ENCODE measurements around the gene KIDINS220.

The KIDINS220 gene

GRCh38 chr2:8836971-8837794 lies at the start of gene KIDINS220:
TSS of gene KIDINS220 (minus strand) at chr2:8837613. CDS start at chr2:8827093, 10,520 bp downstream.
- DNase-seq (ENCODE audit: low read depth), result peak; percentile 65

- peak; percentile 58 for DNase-seq (ENCODE audit: low read depth)
Observed at GRCh38 chr2:8886876-8887275, 49.5 kb upstream of the KIDINS220 start.

GRCh38 chr2:8886202-8886518 lies 48.7 kb upstream of the KIDINS220 start:
- no peak for DNase-seq (ENCODE audit: low read depth)

- DNase-seq (ENCODE audit: low read depth), result no peak
Observed at GRCh38 chr2:8885449-8886201, 48.2 kb upstream of the KIDINS220 start.

DNA sequence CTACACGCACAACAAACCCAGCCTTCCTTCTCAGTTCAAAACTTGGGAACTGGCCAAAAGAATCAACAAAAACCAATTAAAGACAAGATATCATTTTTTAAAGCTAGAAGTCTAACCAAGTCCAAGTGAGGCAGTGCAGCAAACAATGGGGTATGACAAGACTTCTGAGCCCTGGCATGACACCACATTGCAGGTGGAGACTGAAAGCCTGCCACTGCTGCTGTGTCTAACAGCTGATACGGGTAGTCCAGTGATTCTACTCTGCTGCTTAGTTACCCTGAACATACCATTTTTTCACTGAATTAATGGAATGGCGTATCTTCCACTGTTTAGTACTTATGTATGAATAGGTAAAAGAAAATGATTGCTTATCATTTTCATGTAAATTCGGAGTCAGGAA lies 47.4 kb upstream of the KIDINS220 start:
- no peak for DNase-seq (ENCODE audit: low read depth)

DNA sequence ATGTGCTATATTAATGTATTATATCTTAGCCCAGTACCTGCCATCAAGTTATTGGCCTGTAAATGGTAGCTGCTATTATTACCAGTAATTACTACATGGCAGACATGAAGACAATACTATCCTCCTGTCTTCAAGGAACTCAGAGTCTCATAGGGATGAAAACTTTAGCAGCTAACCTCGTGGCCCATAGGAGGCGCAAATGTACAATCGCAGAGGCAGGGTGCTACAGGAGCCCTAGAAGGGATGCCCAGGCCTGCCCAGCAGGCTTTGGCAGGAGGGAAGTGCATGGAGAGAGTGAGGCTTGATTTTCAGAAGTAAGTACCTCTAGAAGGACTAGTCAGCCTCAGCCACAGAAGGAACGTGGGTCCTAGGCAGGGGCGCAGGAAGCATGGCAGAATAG lies 44.7 kb upstream of the KIDINS220 start:
- peak; percentile 53 for DNase-seq (ENCODE audit: low read depth)

DNA sequence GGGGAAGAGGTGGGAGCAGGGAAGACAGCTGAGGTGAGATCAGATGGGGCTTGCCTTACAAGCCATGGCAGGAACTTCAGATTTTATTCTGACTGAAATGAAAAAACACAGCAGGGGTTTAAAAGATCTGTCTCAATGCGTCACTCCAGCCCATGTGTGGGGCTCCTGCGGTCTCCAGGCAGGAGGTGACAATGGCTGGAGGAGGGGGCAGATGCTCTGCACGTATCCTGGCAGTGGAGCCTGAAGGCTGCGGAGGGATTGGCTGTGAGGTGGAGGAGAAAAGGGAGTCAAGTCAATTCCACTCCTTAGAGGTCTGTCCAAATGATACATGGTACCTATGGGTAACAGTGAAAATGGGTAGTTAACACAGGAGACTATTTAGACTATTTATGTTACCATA lies 40.5 kb upstream of the KIDINS220 start:
- DNase-seq (ENCODE audit: low read depth), result no peak

- no peak for DNase-seq (ENCODE audit: low read depth)
Observed at GRCh38 chr2:8877332-8877731, 39.9 kb upstream of the KIDINS220 start.

DNA sequence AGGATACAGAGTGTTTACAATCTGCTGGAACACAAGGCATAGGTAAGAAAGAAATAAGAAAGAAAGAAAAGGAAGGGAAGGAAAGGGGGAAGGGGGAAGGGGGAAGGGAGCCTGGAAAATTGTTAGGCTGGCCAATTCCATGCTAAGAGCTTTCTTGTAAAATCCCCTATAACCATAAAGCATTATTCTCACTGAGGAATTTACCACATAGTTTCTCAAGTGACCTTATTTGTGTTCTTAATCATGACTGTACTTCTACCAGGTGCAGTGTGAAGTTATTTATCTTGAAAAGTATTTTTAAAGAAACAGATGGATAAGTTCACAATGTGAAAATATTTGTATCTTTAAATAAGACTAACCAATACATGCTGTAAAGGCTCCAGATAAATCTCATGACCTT lies 39.2 kb upstream of the KIDINS220 start:
- peak; percentile 37 for DNase-seq (ENCODE audit: low read depth)

GRCh38 chr2:8872821-8873432 lies 35.5 kb upstream of the KIDINS220 start:
- DNase-seq (ENCODE audit: low read depth), result peak; percentile 67

- DNase-seq (ENCODE audit: low read depth), result no peak
Observed at GRCh38 chr2:8870441-8870840, 33.0 kb upstream of the KIDINS220 start.

DNA sequence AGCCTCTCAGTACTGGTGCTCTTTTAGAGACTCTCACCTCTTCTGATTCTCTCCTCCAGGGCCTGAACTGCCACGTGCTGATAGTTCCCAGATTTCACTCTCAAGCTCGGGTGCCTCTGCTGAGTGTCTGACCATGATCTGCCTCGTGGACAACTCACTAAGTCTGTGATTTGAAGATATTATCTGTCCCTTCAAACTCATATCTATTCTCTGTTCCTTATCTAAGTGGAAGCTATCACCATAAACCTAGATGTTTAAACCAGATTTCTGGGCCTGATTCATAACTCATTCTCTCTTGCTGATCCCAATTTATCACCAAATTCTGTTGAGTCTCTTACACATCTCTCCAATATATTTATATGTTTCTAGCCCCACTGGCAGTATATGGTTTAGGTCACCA lies 29.9 kb upstream of the KIDINS220 start:
- DNase-seq (ENCODE audit: low read depth), result no peak

DNA sequence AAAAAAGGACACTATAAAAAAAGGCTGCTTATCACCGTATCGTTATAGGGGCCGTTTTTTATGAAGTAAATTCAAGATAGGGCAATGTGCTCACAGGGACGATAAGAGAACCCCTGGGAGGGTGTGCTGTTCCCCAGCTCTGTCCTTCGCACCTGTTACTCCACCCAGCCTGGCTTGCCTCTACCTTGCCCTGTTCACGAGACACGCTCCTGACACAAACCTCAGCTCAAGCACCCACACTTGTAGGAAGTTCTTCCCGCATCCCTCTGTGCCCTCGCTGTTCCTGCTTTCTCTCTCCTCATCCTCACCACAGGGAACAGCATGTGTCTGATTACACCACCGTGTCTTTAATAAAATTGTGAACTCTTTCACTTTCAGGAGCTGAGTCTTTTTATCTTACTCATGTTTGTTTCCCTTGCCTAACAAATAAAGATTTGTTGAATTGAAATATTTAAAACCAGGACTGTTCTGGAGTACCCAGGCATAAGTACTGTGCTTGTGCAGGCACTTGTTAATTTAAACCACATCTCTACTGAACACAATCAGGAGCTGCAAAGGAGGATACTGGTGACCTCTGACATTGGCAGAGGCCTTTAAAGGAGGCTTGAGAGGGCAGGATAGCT lies 26.0 kb upstream of the KIDINS220 start:
- DNase-seq (ENCODE audit: low read depth), result no peak

DNA sequence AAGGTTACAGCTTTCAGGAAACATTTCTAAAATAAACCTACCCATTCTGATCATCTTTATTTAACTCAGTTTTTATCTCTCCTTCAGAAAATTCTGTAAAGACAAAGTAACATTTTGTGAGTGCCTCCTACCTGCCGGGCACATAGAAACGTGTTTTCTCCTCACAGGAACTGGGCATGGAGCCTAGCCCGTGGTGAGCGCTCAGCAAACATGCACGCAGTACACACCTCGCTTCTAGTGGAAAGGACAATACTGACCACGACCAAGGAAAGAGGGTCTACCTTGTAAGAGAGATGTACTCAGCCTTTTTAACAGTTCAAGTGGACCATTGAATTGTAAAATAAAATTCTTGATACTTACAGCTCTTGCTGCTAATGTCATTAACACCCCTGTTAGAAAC lies 24.8 kb upstream of the KIDINS220 start:
- no peak for DNase-seq (ENCODE audit: low read depth)

GRCh38 chr2:8861797-8862196 lies 24.4 kb upstream of the KIDINS220 start:
- no peak for DNase-seq (ENCODE audit: low read depth)

DNA sequence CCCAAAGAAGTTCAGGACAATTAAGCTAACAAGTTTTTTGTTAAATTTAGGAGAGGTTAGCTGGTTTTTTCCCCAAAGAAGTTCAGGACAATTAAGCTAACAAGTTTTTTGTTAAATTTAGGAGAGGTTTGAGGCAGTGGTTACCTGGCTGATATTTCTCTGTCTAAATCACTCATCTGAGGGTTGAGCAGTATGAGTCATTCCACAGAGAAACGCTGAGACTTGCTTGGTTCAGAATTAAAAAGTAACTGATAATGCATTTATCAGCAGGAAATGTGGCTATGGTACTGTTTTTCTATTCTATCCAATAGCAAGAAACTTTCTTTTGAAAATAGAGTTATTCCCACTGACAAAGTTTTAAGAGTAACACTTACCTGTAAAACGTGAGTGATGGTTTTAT lies 22.8 kb upstream of the KIDINS220 start:
- no peak for DNase-seq (ENCODE audit: low read depth)

DNA sequence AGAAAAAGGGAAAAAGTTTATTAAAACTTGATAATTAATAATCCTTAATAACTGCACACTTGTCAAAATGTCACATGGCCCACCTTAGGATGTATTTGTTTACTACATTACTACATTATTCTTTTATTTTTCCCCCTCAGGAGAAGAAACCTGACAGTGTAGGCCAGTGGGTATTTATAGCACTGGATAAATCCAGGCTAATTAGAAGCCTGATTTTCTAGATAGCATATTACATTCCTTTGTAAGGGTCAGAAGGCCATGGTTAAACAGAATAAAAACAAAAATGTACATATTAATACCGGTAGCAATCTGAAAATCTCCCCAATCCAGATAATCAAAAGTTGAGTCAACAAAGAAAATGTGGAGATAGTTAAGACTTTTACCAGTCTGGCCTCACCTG lies 21.5 kb upstream of the KIDINS220 start:
- no peak for DNase-seq (ENCODE audit: low read depth)

DNA sequence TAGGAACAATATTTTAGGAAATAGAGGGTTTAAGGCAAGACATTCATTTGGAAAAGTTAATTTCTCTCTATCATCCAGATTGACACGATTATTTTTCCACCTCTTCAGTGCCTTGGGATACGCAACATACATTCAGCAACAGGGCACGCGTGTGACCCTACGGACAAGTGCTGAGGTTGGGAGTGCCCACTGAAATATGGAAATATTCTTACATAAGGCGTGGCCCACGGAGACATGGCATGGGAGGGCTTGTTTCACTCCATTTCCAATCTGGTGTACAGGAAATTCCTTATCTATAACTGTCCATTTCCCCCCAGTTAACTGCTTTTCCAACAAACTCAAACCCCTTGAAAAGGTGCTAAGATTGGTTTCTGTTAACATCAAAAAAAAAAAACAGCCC lies 20.9 kb upstream of the KIDINS220 start:
- no peak for DNase-seq (ENCODE audit: low read depth)

DNA sequence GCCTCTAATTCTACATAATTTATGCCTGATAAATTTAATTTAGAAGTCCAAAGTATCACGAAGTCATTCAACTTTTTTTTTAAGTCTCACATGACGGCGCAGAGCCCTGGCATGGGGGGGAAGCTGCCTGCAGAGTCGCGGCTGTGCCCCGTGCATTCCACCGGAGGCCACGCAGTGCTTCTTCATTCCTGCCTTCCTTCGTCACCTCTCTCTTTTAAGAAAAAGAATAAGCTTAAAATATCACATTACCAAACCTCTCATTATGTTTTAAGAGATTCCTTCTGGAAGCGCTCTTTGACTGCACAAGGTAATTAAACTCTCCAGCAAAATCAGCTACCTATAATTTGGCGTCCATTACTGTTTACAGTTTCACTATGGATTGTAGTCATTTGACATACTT lies 20.3 kb upstream of the KIDINS220 start:
- DNase-seq (ENCODE audit: low read depth), result no peak

GRCh38 chr2:8856176-8856575 lies 18.8 kb upstream of the KIDINS220 start:
- DNase-seq (ENCODE audit: low read depth), result no peak

- no peak for DNase-seq (ENCODE audit: low read depth)
Observed at GRCh38 chr2:8855010-8855409, 17.6 kb upstream of the KIDINS220 start.

GRCh38 chr2:8853426-8853825 lies 16.0 kb upstream of the KIDINS220 start:
- no peak for DNase-seq (ENCODE audit: low read depth)

Measured in amniotic epithelial cell (primary cell).